ENCODE measurements around the gene CCDC12. TPM values are rescaled to one million over a fixed set of nuclear protein-coding genes. Genes with fewer than 3 reads are reported as not detected.

CCDC12 gene
- total RNA-seq, 1 donor from 2014 or later, result 33.1 TPM

- no peak for DNase-seq (ENCODE audit: low spot score)
Observed at GRCh38 chr3:46878781-46879436, 97.6 kb downstream of the CCDC12 start.

- DNase-seq (ENCODE audit: low spot score), result no peak
Observed at GRCh38 chr3:46877406-46878125, 99.0 kb downstream of the CCDC12 start, which contains the start of gene PTH1R. PTH1R (plus strand) TSS chr3:46877721; CDS start chr3:46883560, 5,839 bp downstream.

GRCh38 chr3:46876313-46877300 lies 99.9 kb downstream of the CCDC12 start:
- DNase-seq (ENCODE audit: low spot score), result no peak

- no peak for DNase-seq (ENCODE audit: low spot score)
Observed at GRCh38 chr3:46875560-46875959, 101.0 kb downstream of the CCDC12 start.

GRCh38 chr3:46874430-46874829 lies 102.1 kb downstream of the CCDC12 start:
- DNase-seq (ENCODE audit: low spot score), result no peak

- DNase-seq (ENCODE audit: low spot score), result no peak
Observed at GRCh38 chr3:46873521-46873920, 103.0 kb downstream of the CCDC12 start.

Other genes starting within 250 kb of the CCDC12 start
- gene MYL3, start 113.3 kb downstream of the CCDC12 start, total RNA-seq, result 2.6 TPM
- 16.3 TPM for gene PTH1R, start 99.0 kb downstream of the CCDC12 start, total RNA-seq
- gene NBEAL2, start 2.9 kb upstream of the CCDC12 start, total RNA-seq, result 42.9 TPM
- 46.6 TPM for gene SETD2, start 187.4 kb upstream of the CCDC12 start, total RNA-seq